ENCODE results near the gene TEX12.
"Not testable (repeated sequence)": the region's sequence is repeated elsewhere in the genome, so short reads cannot be mapped to it uniquely, and the experiment has no call there.

The TEX12 gene

GRCh38 chr11:112163875-112164685, 3.1 kb upstream of the TEX12 start, which contains the start of gene IL18:
Gene IL18, minus strand, starts transcription at chr11:112164094. Its CDS starts 9,041 bp downstream, at chr11:112155053.
- in situ Hi-C loops (cut with MboI; ENCODE audit: low sequenced_read_pairs) = no loop called here

- in situ Hi-C loops (cut with MboI; ENCODE audit: low sequenced_read_pairs) = no loop called here
Measured at GRCh38 chr11:112165049-112165448, 2.1 kb upstream of the TEX12 start.

- in situ Hi-C loops (cut with MboI; ENCODE audit: low sequenced_read_pairs) = no loop called here
Measured at GRCh38 chr11:112166562-112166961, 610 bp upstream of the TEX12 start.

DNA sequence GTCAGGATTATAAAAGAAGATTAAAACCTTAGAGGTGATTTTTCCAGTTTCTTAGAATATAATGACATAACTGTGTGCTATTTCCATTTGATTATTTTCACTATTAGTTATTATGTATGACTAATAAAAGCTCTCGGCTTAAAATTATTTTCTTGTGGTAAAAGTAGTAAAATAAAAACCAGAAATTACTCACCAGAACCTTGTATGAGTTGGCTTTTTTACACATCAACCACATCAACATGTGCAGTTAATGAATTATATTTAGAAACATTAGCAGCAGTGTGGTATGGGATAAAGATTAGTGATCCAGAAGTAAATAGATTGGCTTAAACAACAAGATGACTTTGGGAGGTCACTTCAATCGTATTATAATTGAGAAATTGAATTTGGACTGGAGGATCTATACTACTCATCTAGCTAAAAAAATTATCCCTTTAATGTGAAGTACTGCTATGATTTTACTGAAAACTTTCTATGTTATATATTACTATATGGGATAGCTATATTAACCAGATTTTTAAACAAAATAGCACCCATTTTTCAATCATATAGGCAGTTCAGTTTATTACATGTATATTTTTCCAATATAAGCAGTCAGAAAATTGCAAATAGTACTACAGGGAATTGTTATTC, 5.3 kb downstream of the TEX12 start:
- in situ Hi-C loops (cut with MboI; ENCODE audit: low sequenced_read_pairs) = no loop called here

DNA sequence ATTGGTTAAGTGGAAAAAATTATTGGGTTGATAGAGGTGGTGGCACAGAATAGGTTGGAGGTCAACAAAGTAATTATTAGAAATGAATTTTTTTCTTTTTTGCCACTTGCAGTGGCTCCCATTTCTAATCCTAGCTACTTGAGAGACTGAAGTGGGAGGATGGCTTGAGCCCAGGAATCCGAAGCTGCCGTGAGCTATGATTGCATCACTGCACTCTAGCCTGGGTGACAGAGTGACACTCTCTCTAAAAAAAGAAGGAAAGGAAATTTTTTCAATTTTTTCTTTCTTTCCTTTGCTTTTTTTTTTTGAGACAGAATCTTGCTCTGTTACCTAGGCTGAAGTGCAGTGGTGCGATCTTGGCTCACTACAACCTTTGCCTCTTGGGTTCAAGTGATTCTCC, 6.0 kb downstream of the TEX12 start:
- in situ Hi-C loops (cut with MboI; ENCODE audit: low sequenced_read_pairs) = no loop called here

- in situ Hi-C loops (cut with MboI; ENCODE audit: low sequenced_read_pairs) = no loop called here
Measured at GRCh38 chr11:112174789-112175598, 7.8 kb downstream of the TEX12 start, which contains the start of gene BCO2. Gene BCO2, plus strand, starts transcription at chr11:112175512. Its CDS starts 90 bp downstream, at chr11:112175602.

DNA sequence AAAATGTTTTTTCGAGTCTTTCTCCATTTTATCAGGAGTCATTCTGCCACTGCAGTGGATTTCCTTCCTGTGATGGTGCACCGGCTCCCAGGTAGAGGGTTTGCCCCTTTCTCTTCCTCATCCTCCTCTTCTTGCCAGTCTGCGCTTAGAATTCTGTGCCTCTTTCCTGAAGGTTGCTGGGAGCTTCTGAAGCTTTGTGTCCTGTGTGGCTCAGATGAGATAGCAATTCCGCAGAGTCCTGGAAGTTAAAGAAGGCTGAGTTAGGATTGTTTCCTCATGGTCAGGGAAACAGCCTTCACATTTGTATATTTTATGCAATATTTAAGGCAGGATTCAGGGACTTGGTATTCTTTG, 8.4 kb downstream of the TEX12 start:
- in situ Hi-C loops (cut with MboI; ENCODE audit: low sequenced_read_pairs) = no loop called here

DNA sequence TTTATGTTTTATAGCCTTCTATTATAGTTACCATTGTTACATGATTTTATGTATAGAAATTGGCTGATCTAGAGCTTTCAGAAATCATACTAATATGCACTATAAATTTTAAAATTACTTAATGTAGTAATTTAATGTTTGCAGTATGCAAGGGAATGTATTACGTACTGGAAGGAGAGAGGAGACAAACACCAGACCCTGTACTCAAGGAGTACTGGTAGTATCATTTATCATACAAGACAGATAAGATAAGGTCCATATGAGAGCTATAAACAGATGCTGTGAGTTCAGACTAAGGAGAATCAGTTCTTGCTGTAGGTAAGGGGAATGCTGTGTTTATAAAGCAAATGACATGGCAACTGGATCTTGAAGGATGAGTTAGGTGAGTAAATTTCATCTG, 8.9 kb downstream of the TEX12 start:
- in situ Hi-C loops (cut with MboI; ENCODE audit: low sequenced_read_pairs) = no loop called here

GRCh38 chr11:112177589-112177988, 10.4 kb downstream of the TEX12 start:
- in situ Hi-C loops (cut with MboI; ENCODE audit: low sequenced_read_pairs) = no loop called here

GRCh38 chr11:112178428-112178827, 11.3 kb downstream of the TEX12 start:
- in situ Hi-C loops (cut with MboI; ENCODE audit: low sequenced_read_pairs) = no loop called here

DNA sequence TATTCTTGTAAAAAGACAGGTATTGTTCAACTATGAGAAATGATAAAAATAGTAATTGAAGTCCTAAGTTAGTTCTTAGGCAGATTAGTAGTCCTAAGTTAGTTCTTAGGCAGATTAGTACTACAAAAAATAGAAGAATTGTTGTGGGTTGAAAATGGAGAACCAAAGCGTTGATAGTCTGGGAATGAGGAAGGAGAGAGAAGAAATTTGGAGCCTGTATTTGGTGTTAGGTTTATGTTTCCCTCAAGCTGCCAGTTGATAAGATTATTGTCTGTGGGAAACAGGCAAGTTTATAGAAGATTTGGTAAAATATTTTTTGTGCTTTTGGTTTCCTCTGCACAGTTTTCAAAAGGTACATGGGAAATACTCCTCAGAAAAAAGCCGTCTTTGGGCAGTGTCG, 11.8 kb downstream of the TEX12 start:
- in situ Hi-C loops (cut with MboI; ENCODE audit: low sequenced_read_pairs) = no loop called here

DNA sequence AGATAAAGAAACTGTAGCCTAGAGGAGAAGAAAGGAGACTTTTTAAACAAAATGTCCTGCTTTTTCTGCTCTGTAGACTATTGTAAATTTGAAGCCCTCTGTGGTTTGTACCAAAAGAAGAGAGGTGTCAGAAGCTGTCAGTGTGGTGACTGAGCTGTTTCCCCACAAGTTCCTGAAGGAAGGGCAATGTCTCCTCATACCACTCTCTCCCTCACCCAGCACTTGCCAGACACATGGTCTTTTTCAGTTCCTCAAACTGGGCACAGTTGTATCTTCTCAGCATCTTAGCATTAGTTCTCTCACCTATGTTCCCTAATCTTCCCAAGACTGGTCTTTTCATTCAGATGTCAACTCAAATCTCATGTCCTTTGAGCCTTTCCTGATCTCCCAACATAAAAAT, 12.4 kb downstream of the TEX12 start:
- in situ Hi-C loops (cut with MboI; ENCODE audit: low sequenced_read_pairs) = no loop called here

DNA sequence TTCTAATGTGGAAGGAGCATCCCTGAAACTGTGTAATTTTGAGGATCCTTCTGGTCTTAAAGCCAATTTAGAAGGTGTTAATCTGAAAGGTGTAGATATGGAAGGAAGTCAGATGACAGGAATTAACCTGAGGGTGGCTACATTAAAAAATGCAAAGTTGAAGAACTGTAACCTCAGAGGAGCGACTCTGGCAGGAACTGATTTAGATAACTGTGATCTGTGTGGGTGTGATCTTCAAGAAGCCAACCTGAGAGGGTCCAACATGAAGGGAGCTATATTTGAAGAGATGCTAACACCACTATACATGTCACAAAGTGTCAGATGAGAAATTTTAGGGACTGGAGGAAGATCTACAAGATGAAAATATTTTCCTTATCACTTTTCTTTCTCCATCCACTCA, 15.7 kb downstream of the TEX12 start:
- in situ Hi-C loops (cut with MboI; ENCODE audit: low sequenced_read_pairs) = no loop called here

GRCh38 chr11:112185883-112186282, 18.7 kb downstream of the TEX12 start:
- in situ Hi-C loops (cut with MboI; ENCODE audit: low sequenced_read_pairs) = no loop called here

DNA sequence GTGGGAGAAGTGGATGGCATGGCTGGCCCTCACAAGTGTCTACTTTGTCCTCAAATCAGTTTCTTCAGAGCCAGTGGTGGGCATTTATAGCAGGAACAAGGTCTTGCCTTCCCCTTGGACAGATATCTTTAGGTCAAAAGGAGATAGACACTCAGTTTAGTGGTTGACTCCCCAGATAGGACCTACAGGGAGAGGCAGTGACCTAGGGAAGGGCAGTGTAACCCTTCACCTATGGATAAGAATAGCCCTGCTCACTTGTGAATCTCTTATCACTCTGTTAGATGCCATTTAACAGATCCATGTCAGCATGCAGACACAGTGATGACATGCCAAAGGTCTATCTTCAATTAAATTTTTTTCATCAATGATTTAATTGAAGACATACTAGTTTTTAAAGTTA, 19.1 kb downstream of the TEX12 start:
- in situ Hi-C loops (cut with MboI; ENCODE audit: low sequenced_read_pairs) = no loop called here

GRCh38 chr11:112195113-112195512, 27.9 kb downstream of the TEX12 start:
- in situ Hi-C loops (cut with MboI; ENCODE audit: low sequenced_read_pairs) = not testable (repeated sequence)

GRCh38 chr11:112195951-112196351, 28.8 kb downstream of the TEX12 start:
- in situ Hi-C loops (cut with MboI; ENCODE audit: low sequenced_read_pairs) = no loop called here

DNA sequence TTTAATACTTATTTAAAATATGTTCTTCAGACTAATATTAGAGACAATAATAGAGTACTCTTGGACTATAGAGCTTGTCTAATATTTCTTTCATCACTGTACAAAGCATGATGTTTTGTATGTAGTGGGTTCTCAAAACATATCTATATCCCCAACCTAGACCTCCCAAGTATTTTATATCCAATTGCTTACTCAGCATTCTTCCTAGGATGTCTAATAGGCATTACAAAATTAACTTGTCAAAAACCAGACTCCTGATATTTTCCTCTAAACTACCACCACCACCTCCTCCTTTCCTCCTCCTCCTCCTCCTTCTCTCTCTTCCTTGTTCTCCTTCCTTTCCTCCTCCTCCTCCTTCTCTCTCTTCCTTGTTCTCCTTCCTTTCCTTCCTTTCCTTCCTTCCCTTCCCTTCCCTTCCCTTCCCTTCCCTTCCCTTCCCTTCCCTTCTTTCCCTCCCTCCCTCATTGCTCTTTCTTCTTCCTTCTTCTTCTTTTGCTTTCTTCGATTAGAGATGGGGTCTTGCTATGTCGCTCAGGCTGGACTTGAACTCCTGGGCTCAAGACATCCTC, 29.4 kb downstream of the TEX12 start:
- in situ Hi-C loops (cut with MboI; ENCODE audit: low sequenced_read_pairs) = no loop called here

GRCh38 chr11:112199101-112199500, 31.9 kb downstream of the TEX12 start:
- in situ Hi-C loops (cut with MboI; ENCODE audit: low sequenced_read_pairs) = not testable (repeated sequence)

- in situ Hi-C loops (cut with MboI; ENCODE audit: low sequenced_read_pairs) = no loop called here
Measured at GRCh38 chr11:112200252-112200651, 33.1 kb downstream of the TEX12 start.

DNA sequence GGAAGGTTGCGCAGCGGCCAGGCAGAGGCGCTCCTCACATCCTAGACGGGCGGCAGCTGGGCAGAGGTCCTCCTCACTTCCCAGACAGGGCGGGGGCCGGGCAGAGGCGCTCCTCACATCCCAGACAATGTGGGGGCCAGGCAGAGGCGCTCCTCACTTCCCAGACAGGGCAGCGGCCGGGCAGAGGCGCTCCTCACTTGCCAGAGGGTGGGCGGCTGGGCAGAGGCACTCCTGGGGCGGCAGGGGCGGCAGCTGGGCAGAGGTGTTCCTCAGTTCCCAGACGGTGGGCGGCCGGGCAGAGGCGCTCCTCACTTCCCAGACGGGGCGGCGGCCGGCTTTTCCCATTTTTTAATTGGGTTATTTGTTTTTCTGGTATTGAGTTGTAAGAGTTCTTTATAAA, 38.9 kb downstream of the TEX12 start:
- in situ Hi-C loops (cut with MboI; ENCODE audit: low sequenced_read_pairs) = no loop called here
